ENCODE data around the gene CMTM7.

DNA sequence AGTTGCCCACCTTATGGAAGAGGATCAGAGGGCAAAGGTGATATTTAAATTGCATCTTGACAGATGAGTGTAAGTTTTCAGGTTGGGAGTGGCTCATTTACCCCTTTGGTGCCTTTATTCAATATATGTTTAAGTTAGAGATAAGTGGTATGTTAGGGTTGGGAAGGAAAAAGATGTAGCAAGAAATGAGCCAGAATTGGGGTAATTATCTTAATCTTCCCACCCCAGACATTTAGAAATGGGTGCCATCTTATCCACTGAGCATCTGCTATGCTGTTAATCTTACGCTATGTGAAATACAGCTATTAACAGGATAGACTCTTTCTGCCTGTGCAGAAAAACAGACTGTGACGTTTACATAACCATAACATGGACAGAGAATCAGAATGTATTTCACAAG, 6.3 kb downstream of the CMTM7 start:
- TF ChIP-seq CTCF (IDR thresholded peaks at IDR 0.05 in 2 of 3, conservative IDR thresholded peaks at IDR 0.05 in 1 of 3; ENCODE audit: control insufficient read depth in 2 of 3, extremely low read depth in 1 of 3, insufficient read depth in 1 of 3, low read depth in 3 of 3, low read length in 3 of 3) = no peak
- no peak for TF ChIP-seq RAD21 (IDR thresholded peaks at IDR 0.05; ENCODE audit: insufficient read depth, low read depth, low read length)
- TF ChIP-seq SP1 (IDR thresholded peaks at IDR 0.05; ENCODE audit: low read depth, low read length) = no peak
- no peak for TF ChIP-seq CEBPB (IDR thresholded peaks at IDR 0.05; ENCODE audit: borderline replicate concordance in 1 of 2, low read depth in 2 of 2, low read length in 2 of 2)
- no peak for TF ChIP-seq ETV6 (conservative IDR thresholded peaks at IDR 0.05 in 1 of 2, IDR thresholded peaks at IDR 0.05 in 1 of 2; ENCODE audit: borderline replicate concordance in 1 of 2, low read depth in 1 of 2)
- no peak for TF ChIP-seq ZNF274 (IDR thresholded peaks at IDR 0.05; ENCODE audit: insufficient read depth, insufficient read length)
- TF ChIP-seq SIN3A (IDR thresholded peaks at IDR 0.05; ENCODE audit: low read depth, low read length) = no peak
- TF ChIP-seq LARP7 (IDR thresholded peaks at IDR 0.05) = no peak
- no peak for TF ChIP-seq POLR2AphosphoS5 (IDR thresholded peaks at IDR 0.05; ENCODE audit: low read length)
- no peak for TF ChIP-seq CBFB (IDR thresholded peaks at IDR 0.05; ENCODE audit: low read depth)
